ENCODE measurements around the gene ANKRD66. TPM values are rescaled to one million over a fixed set of nuclear protein-coding genes. Genes with fewer than 3 reads are reported as not detected.
"Not testable (repeated sequence)": the region's sequence is repeated elsewhere in the genome, so short reads cannot be mapped to it uniquely, and the experiment has no call there.

ANKRD66 gene
- total RNA-seq, 1 donor from 2014 or later, result not detected

DNA sequence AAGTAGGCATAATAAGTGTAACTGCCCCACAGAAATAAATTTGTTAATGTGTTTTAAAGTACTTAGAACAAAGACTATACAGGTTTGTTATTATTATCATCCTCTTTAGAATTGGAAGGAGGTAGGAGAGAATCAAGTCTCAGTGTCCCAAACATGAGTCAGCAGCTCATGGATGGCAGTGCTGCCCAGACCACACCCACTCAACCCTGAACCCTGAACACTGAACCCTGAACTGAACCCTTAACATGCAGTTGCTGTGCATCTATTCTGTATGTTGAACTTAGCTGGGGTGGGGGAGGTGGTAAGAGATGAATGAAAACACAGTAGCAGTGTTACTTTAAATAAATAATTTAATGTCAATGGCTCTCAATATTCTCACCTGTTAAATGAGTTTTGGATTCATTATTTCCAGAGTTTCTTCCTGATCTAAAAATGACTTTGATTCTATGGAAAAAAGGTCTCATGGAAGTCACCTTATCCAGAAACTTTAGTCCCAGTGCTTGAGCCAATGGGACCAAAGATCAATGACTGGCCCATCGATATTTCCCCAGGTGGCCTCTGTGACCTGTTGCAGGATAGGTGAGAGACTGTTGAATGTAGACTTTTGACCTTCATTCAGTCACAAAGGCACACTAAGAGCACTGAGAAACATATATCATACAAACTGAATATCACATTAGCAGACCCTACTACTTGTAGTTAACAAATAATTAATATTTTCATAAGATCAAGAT lies 3.1 kb upstream of the ANKRD66 start:
- FAIRE-seq (no peak), DNase-seq (ENCODE audit: low read depth) (no peak)
- H3K4me3 ChIP-seq (ENCODE audit: low read depth, low read length), result no peak overlapping the region
- no peaks in the 10 kb centered on the region for H3K36me3 ChIP-seq (ENCODE audit: control insufficient read depth, insufficient read depth, low read length)
- TF ChIP-seq, protein P1, sequence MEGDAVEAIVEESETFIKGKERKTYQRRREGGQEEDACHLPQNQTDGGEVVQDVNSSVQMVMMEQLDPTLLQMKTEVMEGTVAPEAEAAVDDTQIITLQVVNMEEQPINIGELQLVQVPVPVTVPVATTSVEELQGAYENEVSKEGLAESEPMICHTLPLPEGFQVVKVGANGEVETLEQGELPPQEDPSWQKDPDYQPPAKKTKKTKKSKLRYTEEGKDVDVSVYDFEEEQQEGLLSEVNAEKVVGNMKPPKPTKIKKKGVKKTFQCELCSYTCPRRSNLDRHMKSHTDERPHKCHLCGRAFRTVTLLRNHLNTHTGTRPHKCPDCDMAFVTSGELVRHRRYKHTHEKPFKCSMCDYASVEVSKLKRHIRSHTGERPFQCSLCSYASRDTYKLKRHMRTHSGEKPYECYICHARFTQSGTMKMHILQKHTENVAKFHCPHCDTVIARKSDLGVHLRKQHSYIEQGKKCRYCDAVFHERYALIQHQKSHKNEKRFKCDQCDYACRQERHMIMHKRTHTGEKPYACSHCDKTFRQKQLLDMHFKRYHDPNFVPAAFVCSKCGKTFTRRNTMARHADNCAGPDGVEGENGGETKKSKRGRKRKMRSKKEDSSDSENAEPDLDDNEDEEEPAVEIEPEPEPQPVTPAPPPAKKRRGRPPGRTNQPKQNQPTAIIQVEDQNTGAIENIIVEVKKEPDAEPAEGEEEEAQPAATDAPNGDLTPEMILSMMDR (IDR thresholded peaks at IDR 0.05; ENCODE audit: insufficient read depth, low read length, severe bottlenecking), result no peak
- H3K27me3 ChIP-seq (ENCODE audit: control insufficient read depth, insufficient read depth, low read length), result no peaks in the 10 kb centered on the region

DNA sequence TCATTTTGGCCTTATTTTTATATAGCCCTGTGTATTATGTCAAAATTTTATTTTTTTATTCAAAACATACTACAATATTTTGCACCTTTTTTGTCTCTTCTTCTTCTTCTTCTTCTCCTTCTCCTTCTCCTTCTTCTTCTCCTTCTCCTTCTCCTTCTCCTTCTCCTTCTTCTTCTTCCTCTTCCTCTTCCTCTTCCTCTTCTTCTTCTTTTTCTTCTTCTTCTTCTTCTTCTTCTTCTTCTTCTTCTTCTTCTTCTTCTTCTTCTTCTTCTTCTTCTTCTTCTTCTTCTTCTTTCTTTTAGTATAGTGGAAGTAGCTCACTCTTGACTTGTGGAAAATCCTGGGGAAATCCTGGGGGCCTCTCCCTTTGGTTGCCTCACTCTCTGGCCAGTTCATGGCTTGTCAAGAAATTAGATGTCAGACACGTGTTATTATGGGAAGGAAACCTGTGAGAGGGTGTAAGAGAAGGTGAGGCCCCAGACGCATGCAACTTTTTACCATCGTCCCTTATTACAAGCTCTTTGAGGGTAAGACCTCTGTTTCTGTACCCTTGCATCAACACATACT lies 2.5 kb upstream of the ANKRD66 start:
- H3K4me3 ChIP-seq (ENCODE audit: low read depth, low read length); DNase-seq (ENCODE audit: low read depth); FAIRE-seq; H3K36me3 ChIP-seq (ENCODE audit: control insufficient read depth, insufficient read depth, low read length); H3K27me3 ChIP-seq (ENCODE audit: control insufficient read depth, insufficient read depth, low read length): not testable (repeated sequence)

DNA sequence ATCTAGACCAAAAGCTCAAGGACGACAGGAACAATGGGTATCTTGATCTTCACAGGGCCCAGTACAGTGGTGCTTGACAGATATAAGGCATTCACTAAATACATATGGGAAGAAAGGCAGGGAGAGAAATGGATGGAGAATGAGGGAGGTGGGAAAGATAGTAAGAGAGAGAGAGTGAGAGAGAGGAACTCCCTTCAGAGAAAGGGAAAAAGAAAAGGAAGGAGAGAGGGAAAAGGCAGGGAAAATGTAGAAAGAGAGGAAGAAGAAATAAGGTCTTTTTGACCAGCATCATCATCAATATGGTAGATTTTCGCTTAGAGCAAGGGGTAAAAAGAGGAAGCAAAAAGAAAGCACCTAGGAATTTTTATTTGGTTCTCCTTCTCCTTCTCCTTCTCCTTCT lies 760 bp upstream of the ANKRD66 start:
- Histone ChIP-seq H3K36me3 (ENCODE audit: control insufficient read depth, insufficient read depth, low read length) (no peaks in the 10 kb centered on the region), H3K27me3 (ENCODE audit: control insufficient read depth, insufficient read depth, low read length) (no peaks in the 10 kb centered on the region), H3K4me3 (ENCODE audit: low read depth, low read length) (no peak overlapping the region)
- FAIRE-seq, result no peak
- TF ChIP-seq, protein P1 (IDR thresholded peaks at IDR 0.05; ENCODE audit: insufficient read depth, low read length, severe bottlenecking), result no peak
- no peak for DNase-seq (ENCODE audit: low read depth)

DNA sequence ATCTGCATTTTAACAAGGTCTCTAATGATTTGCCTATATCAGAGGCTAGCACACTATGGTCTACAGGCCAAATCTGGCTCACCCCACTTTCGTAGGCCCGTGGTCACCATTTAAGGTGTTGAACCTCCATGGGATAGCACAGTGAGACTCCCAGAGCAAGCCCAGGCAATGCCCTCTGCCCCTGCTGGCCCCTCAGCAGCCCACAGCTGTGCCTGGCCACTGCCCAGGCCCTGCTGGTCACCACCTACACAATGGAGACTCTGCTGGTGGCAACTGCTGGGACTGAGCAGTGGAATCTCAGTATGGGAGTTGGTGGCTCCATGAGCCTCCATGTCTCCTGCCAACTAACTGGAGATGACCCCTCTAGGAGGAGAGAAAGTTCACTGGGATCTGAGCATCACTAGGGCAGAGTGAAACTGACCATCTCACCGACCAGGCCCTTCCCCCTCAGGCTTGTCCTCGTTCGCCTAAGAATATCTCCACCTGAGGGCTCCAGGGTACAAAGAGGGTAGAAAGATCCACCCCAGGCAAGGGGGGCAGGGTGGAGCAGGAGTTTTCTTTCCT lies 2.3 kb downstream of the ANKRD66 start:
- Histone ChIP-seq H3K36me3 (ENCODE audit: control insufficient read depth, insufficient read depth, low read length) (no peaks in the 10 kb centered on the region), H3K27me3 (ENCODE audit: control insufficient read depth, insufficient read depth, low read length) (no peaks in the 10 kb centered on the region), H3K4me3 (ENCODE audit: low read depth, low read length) (no peak overlapping the region)
- TF ChIP-seq, protein P1 (IDR thresholded peaks at IDR 0.05; ENCODE audit: insufficient read depth, low read length, severe bottlenecking), result no peak
- FAIRE-seq, result peak; percentile 70
- DNase-seq (ENCODE audit: low read depth), result no peak

DNA sequence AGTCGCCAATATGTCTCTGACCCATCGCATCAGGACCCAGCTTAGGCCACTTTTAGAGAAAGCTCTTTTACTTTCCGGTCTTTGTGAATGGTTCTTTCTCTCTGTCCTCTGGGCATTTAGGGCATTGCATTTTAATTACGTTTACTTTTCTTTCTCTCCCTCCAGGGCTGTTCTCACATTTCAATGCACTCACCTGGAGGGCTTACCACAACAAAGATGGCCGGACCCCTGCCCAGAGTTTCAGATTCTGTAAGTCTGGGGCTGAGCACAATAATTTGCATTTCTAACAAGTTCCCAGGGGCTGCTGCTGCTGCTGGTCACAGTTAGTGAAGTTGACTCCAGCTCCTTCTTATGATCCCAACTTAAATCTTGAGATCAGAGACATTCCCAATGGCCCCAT lies 3.0 kb downstream of the ANKRD66 start:
- FAIRE-seq, result no peak
- TF ChIP-seq, protein P1 (IDR thresholded peaks at IDR 0.05; ENCODE audit: insufficient read depth, low read length, severe bottlenecking), result no peak
- no peak overlapping the region for H3K4me3 ChIP-seq (ENCODE audit: low read depth, low read length)

DNA sequence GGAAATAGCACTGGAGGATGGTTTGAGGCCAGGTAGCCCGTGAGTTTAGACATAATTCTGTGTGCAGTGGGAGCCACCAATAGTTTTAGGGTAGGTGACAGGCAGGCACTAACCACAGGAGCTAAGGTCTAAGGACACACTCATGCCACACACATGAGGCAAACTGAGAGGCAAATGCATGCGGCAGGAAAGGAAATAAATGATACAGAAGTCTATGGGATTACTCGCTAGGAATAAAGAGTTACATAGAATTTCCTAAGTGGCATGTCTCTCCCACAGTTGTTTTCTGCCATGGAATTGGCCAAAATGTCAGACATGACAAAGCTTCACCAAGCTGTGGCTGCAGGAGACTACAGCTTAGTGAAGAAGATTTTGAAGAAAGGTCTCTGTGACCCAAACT lies 4.9 kb downstream of the ANKRD66 start:
- Histone ChIP-seq H3K27me3 (ENCODE audit: control insufficient read depth, insufficient read depth, low read length) (no peaks in the 10 kb centered on the region), H3K36me3 (ENCODE audit: control insufficient read depth, insufficient read depth, low read length) (no peaks in the 10 kb centered on the region), H3K4me3 (ENCODE audit: low read depth, low read length) (no peak overlapping the region)
- no peak for FAIRE-seq
- DNase-seq (ENCODE audit: low read depth), result no peak
- TF ChIP-seq, protein P1 (IDR thresholded peaks at IDR 0.05; ENCODE audit: insufficient read depth, low read length, severe bottlenecking), result no peak

More for the DNA sequence above, 3.0 kb downstream of the ANKRD66 start:
- Histone ChIP-seq H3K27me3 (ENCODE audit: control insufficient read depth, insufficient read depth, low read length) (no peaks in the 10 kb centered on the region), H3K36me3 (ENCODE audit: control insufficient read depth, insufficient read depth, low read length) (no peaks in the 10 kb centered on the region)
- no peak for DNase-seq (ENCODE audit: low read depth)
